ENCODE measurements around the gene SYNPO2.

SYNPO2 gene

GRCh38 chr4:118989098-118990080 is 100.7 kb downstream of the SYNPO2 start:
- no peak for TF ChIP-seq CTCF (IDR thresholded peaks at IDR 0.05; ENCODE audit: control insufficient read depth, insufficient read depth, low read depth, low read length, missing control alignments)
- DNase-seq (ENCODE audit: low read depth) = peak; percentile 96
- no peak overlapping the region for H3K4me3 ChIP-seq (ENCODE audit: control insufficient read depth, low read depth, low read length)

GRCh38 chr4:118991686-118992085 is 103.0 kb downstream of the SYNPO2 start:
- H3K4me3 ChIP-seq (ENCODE audit: control insufficient read depth, low read depth, low read length) = no peak overlapping the region
- DNase-seq (ENCODE audit: low read depth) = no peak
- TF ChIP-seq CTCF (IDR thresholded peaks at IDR 0.05; ENCODE audit: control insufficient read depth, insufficient read depth, low read depth, low read length, missing control alignments) = no peak

GRCh38 chr4:118992149-118992548 is 103.5 kb downstream of the SYNPO2 start:
- H3K4me3 ChIP-seq (ENCODE audit: control insufficient read depth, low read depth, low read length) = no peak overlapping the region
- DNase-seq (ENCODE audit: low read depth) = no peak
- TF ChIP-seq CTCF (IDR thresholded peaks at IDR 0.05; ENCODE audit: control insufficient read depth, insufficient read depth, low read depth, low read length, missing control alignments) = no peak

GRCh38 chr4:118993333-118993732 is 104.7 kb downstream of the SYNPO2 start:
- no peak for DNase-seq (ENCODE audit: low read depth)
- no peak overlapping the region for H3K4me3 ChIP-seq (ENCODE audit: control insufficient read depth, low read depth, low read length)
- TF ChIP-seq CTCF (IDR thresholded peaks at IDR 0.05; ENCODE audit: control insufficient read depth, insufficient read depth, low read depth, low read length, missing control alignments) = no peak

- no peak for DNase-seq (ENCODE audit: low read depth)
- no peak for TF ChIP-seq CTCF (IDR thresholded peaks at IDR 0.05; ENCODE audit: control insufficient read depth, insufficient read depth, low read depth, low read length, missing control alignments)
- H3K4me3 ChIP-seq (ENCODE audit: control insufficient read depth, low read depth, low read length) = no peak overlapping the region
Measured at GRCh38 chr4:118994030-118994429, 105.4 kb downstream of the SYNPO2 start.

- TF ChIP-seq CTCF (IDR thresholded peaks at IDR 0.05; ENCODE audit: control insufficient read depth, insufficient read depth, low read depth, low read length, missing control alignments) = no peak
- DNase-seq (ENCODE audit: low read depth) = no peak
Measured at GRCh38 chr4:118995693-118996391, 107.2 kb downstream of the SYNPO2 start.

More at GRCh38 chr4:118995693-118996391, 107.2 kb downstream of the SYNPO2 start:
- no peak overlapping the region for H3K4me3 ChIP-seq (ENCODE audit: control insufficient read depth, low read depth, low read length)

All from AG09309 (cell line).